Transverse colon (tissue), 3 donors: ENCODE data around the gene KREMEN1.

Source experiments
- EP300 ChIP-seq: sonication (generic); formaldehyde crosslinking; IDR thresholded peaks from one replicate; pipeline ENCODE4 v1.6.1; 2017; ENCODE audit warnings: antibody characterized with exemption, low read depth
- POLR2A ChIP-seq: fragments of 450-650 bp; IDR thresholded peaks from one replicate; pipeline ENCODE4 v1.6.1; 2016; ENCODE audit warnings: antibody characterized with exemption, mild to moderate bottlenecking, moderate library complexity
- TF ChIP-seq, protein P1 (sequence below), 5 experiments: fragments of 200-600 bp in 3 of 5; fragments of 450-650 bp in 2 of 5; sonication (generic) in 3 of 5; IDR thresholded peaks; 1 replicate in 2 of 5; 2 replicates in 3 of 5; pipeline ENCODE4 v1.5.1; 2016 to 2017; ENCODE audit warnings: antibody characterized with exemption in 5 of 5, inconsistent platforms in 3 of 5, mild to moderate bottlenecking in 2 of 5, moderate library complexity in 1 of 5

DNA sequence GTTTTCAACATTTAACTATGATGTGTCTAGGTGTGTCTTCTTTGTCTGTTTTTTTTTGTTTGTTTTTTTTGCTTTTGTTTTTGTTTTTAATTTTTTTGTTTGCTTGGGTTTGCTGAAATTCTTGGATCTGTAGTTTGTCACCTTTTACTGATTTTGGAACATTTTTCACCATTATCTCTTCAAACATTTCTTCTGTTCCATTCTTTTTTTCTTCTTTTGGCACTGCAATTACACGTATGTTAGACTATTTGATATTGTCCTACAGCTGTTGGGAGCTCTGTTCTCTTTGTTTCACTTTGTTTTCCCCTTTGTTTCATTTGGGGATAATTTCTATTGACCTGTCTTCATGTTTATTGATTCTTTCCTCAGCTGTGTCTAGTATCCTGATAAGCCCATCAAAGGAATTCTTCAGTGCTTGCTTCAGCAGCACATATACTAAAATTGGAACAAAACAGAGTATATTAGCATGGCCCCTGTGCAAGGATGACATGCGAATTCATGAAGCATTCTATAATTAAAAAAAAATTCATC, 60.8 kb downstream of the KREMEN1 start:
- TF ChIP-seq, protein P1, sequence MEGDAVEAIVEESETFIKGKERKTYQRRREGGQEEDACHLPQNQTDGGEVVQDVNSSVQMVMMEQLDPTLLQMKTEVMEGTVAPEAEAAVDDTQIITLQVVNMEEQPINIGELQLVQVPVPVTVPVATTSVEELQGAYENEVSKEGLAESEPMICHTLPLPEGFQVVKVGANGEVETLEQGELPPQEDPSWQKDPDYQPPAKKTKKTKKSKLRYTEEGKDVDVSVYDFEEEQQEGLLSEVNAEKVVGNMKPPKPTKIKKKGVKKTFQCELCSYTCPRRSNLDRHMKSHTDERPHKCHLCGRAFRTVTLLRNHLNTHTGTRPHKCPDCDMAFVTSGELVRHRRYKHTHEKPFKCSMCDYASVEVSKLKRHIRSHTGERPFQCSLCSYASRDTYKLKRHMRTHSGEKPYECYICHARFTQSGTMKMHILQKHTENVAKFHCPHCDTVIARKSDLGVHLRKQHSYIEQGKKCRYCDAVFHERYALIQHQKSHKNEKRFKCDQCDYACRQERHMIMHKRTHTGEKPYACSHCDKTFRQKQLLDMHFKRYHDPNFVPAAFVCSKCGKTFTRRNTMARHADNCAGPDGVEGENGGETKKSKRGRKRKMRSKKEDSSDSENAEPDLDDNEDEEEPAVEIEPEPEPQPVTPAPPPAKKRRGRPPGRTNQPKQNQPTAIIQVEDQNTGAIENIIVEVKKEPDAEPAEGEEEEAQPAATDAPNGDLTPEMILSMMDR (IDR thresholded peaks at IDR 0.05): no peak
- no peak for TF ChIP-seq EP300
- TF ChIP-seq POLR2A: no peak
